ENCODE data around the gene CNR2.
"Not testable (repeated sequence)": the region's sequence is repeated elsewhere in the genome, so short reads cannot be mapped to it uniquely, and the experiment has no call there.

The CNR2 gene

GRCh38 chr1:23826590-23826989 lies 86.6 kb downstream of the CNR2 start:
- not testable (repeated sequence) for DNase-seq

GRCh38 chr1:23825762-23826522 lies 87.2 kb downstream of the CNR2 start:
- no peak for DNase-seq

GRCh38 chr1:23825076-23825761 lies 87.9 kb downstream of the CNR2 start, which contains the start of gene HMGCL:
HMGCL (minus strand) TSS chr1:23825429; CDS start chr1:23825415, 14 bp downstream.
- peak; percentile 16 to 84 for DNase-seq

- DNase-seq: no peak
Measured at GRCh38 chr1:23824711-23825075, 88.5 kb downstream of the CNR2 start.

- DNase-seq: no peak
Measured at GRCh38 chr1:23823767-23824166, 89.4 kb downstream of the CNR2 start.
